GM18858 (cell line): ENCODE results near the gene CELSR1.

Source experiments
- ATAC-seq: cut with Tn5 transposase; IDR thresholded peaks from one replicate; pipeline ENCODE4 v1.9.1; 2021; ENCODE audit not compliant: unreplicated experiment

Gene CELSR1, protein sequence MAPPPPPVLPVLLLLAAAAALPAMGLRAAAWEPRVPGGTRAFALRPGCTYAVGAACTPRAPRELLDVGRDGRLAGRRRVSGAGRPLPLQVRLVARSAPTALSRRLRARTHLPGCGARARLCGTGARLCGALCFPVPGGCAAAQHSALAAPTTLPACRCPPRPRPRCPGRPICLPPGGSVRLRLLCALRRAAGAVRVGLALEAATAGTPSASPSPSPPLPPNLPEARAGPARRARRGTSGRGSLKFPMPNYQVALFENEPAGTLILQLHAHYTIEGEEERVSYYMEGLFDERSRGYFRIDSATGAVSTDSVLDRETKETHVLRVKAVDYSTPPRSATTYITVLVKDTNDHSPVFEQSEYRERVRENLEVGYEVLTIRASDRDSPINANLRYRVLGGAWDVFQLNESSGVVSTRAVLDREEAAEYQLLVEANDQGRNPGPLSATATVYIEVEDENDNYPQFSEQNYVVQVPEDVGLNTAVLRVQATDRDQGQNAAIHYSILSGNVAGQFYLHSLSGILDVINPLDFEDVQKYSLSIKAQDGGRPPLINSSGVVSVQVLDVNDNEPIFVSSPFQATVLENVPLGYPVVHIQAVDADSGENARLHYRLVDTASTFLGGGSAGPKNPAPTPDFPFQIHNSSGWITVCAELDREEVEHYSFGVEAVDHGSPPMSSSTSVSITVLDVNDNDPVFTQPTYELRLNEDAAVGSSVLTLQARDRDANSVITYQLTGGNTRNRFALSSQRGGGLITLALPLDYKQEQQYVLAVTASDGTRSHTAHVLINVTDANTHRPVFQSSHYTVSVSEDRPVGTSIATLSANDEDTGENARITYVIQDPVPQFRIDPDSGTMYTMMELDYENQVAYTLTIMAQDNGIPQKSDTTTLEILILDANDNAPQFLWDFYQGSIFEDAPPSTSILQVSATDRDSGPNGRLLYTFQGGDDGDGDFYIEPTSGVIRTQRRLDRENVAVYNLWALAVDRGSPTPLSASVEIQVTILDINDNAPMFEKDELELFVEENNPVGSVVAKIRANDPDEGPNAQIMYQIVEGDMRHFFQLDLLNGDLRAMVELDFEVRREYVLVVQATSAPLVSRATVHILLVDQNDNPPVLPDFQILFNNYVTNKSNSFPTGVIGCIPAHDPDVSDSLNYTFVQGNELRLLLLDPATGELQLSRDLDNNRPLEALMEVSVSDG (N-terminal part only)

DNA sequence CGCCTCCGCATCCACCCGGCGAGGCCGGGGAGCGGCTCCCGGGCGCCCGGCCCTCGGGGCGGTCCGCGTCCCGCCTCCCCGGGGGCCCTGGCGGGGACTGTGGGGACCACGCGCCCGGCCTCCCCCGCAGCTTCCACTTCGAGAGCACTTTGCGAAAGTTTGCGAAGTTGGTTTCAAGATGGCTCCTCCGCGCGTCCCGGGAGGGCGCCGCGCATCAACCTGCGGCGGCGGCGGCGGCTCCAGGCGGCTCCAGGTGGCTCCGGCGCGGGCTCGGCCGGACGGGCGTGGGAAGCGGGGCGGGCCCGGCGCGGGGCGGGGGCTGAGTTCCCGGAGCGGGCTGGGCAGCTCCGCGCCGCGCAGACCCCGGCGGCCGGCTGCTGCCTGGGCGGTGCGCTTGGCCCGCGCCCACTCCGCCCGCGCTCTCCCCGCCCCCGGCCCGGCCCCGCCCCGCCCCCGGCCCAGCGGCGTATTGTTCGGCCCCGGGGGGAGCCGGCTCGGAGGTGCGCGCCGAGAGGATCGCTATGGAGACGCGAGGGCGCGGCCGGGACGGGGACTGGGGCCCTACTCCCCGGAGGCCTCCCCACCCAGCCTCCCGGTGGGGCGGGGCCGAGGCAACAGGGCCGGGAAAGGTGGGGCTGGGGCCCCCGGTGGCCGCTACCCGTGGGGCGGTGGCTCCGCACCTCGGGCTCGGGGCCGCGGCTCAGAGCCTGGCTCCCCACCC lies at the start of gene CELSR1:
Gene CELSR1, minus strand, starts transcription at position 396 of the 721 bp plus-strand sequence. CDS start 450 bp downstream, outside the sequence.
- no peak for ATAC-seq

DNA sequence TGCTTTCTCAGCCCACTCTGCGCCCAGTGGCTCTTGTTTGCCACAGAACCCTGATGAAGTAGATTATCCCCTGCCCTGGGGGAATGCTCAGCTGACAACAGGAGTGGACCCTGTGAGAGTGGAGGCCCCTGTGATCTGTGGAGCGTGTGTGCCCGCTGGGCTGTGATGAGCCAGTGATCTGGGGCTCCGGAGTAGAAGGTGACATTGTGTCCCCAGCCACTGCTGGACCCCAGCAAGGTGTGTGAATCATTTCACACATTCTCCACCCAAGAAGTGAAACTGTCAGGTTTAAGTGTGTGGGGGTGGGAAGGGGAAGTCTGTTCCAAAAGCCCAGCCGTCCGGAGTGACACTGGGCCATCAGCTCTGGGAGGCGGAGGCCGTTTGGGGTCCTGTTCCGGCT lies 49.6 kb upstream of the CELSR1 start:
- peak; percentile 29 for ATAC-seq

DNA sequence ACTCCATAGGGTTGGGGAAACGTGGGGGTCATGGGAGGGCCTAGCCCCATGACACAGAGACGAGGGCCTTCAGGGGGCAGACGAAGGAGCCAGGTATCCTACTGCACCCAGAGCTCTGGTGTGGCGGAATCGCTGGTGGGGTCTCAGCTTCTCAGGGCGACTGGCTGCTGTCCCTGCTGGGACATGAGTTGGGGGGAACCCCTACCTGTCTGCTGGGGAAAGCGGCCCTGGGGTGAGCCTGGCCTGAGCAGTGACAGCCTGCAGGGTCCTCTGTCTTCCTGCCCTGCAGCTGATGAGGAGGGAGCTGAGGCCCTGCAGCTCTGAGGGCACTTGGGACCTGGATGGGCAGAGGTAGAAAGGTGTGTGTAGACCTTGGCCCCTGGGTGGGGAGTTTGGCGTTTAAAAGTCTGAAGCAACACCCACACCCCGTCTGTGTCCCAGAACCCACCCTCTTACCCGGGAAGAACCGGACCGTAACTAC lies 49.2 kb upstream of the CELSR1 start:
- ATAC-seq, result no peak

DNA sequence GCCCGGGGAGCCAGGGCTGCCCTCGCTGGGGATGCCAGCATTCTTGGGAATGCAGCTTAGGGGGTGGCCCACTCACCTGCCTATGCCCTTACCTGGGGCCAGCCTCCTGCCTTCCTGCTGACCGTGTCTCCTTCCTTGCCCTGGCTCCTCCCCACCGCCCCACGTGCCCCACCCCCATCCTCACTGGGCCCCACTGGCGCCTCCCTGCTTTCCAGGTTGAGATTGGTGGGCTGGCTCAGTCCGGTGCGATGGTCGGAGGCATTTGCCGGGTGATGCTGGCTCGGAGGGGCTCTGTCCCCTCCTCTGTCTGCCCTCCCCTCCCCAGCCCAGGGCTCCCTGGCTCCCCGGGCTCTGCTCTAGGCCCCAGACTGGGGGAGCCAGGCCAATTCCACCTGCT lies 48.7 kb upstream of the CELSR1 start:
- ATAC-seq, result no peak

DNA sequence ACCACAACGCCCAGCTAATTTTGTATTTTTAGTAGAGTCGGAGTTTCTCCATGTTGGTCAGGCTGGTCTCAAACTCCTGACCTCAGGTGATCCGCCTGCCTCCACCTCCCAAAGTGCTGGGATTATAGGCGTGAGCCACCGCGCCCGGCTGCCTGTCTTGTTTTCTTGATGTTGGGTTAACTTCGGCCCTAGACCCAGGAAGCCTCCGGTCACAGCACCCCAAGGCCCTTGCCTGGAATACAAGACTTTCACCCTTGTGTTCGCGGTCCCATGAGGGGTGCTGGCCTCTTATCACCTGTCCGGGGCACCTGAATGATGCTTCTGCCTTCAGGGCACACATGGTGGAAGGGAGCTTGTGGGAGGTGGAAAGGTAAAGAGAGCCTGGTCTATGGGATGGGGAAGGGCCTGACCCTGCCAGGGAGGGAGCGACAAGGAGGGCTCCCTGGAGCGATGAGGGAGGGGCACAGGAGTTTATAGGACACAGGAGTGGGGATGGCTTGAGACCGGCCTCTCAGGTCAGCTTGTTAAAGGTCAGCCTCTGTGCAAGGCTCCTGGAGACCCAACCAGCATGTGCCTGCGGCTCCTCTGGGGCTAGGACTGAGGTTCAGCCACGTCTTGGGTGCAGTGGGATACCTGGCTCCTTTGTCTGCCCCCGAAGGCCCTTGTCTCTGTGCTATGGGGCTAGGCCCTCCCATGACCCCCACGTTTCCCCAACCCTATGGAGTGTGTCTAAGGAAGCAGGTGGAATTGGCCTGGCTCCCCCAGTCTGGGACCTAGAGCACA lies 48.1 kb upstream of the CELSR1 start:
- ATAC-seq, result no peak

DNA sequence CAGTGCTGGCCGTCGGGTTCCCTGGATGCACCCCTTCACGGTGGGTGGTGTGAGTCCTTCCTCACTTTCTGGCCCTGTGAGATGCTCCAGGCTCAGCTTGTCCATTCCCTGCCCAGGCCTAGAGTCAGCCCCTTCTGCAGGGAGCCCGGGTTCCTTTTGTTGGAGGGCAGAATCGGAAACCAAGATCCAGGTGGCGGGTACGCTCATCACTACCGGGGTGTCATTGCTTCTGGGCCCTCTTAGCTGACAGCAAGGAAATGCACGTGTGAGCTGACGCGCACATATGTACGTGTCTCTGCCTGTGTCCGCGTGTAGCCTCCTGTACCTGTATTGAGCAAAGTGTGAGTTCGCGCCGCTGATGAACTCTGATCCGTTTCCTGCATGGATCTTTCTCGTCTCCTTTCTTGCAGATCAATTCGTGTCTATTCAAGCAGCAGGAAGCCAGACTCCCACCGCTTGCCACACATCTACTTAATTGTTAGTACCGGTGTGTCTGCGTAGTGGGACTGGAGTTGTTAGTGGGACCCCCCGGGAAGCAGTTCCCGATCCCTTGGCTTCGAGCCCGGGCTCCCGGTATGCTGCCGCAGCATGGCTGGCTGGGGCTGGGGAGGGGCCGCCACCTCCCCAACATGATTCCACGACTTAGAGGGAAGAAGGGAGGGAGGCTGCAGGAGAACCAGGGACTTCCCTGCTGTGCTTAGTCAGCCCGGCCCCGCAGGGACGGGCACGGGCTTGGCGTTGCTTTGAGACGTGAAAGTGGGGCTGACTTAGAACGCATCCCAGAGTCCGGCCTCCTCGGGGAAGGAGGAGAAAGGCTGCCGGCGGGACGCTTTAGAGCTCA lies 46.9 kb upstream of the CELSR1 start:
- ATAC-seq, result no peak

DNA sequence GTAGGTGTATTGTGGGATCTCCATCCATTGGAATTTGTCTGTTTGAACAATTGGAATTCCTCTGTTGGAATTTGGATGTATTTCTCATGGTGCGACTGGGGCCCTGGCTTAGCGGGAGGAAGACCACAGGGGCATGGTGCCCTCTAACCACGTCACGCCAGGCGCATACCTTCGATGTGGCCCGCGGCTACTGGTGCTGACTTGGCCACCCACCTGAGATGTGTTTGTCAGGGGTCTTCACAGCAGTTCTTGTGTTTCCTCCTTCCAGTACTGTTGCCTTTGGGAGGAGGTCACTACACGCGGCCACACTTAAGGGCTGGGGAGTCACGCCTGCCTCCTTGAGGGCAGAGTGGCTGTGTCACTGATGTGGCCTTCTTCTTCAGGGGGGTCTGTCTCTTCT lies 46.2 kb upstream of the CELSR1 start:
- ATAC-seq, result no peak

DNA sequence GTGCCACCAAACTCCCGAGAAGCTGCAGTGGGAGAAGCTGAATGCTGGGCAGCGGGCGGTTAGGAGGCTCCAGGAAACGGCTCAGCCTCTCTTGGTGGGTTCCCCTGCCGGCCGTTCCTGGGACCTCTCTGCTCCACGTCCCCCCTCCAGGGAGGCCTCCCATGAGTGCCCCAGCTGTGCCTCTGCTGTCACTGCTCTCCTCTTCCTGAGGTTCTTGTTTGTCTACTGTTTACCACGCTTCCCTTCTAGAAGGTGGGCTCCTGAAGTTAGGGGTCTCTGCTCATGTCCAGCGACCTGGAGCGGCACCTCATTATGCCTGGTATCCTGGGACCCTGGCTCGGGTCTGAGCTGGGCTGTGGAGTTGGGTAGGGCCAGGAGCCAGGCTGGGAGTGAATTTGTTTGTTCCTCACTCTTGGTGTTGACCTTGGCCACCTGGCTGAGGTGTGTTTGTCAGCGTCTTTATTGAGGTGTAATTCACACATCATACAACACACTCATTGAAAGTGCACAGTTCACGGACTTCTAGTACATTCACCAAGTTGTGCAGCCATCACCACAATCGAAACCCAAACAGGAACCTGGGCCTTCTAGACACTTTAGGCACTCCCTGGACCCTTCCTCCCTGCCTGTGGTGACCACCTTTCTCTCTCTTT lies 45.0 kb upstream of the CELSR1 start:
- no peak for ATAC-seq

DNA sequence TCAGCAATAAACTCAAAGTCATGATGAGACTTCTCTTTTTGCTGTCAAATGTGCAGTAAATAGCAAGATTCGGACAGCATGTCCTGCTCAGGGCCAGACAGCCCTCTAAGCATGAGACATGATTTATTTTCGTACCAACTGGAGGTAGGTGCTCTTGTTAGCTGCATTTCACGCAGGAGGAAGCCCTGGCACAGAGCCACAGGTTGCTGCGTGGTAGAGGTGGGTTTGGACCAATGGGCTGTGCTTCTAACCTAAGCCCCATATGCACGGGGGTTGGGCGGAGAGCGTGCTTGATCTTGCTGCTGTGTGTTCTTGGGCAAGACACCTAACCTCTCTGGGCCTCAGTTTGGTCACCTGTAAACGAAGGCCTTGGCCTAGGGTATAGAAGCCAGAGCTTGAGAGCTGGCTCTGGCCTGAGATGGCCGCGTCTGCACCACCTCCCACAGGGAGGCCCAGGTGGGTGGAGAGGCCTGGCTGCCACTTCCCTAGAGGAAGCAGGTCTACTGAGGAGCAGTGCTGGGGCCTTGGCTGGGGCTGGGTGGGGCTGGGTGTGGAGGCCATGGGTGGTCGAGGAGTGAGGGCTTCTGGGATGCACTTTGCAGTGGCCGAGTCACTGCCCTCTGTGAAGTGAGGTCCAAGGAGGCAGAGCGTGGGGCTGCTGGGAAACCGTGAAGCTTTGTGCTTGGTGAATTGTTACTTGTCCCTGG lies 44.3 kb upstream of the CELSR1 start:
- no peak for ATAC-seq

DNA sequence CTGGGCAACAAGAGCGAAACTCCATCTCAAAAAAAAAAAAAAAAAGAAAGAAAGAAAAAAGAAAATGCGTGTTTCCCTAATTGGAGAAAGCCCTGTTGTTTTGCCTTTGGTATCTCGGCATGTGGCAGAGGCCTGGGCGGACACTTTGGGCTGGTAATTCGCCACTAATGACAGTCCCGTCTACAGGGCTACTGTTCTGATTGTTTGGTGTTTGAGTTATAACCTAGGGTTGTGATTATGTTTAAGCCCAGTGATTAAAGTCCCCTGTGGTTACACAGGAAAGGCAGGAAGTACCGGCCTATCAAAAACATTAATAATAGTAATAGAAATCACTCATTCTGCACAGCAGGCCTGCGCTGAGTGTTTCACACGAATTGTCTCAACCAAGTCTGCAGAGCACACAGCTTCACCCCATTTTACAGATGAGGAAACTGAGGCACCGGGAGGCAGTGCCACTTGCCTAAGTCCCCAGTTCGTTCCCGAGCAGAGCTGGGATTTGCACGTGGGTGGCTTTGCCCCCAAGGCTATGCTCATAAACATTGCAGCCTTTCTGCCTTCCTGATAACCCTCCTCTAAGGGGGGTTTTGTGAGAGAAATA lies 43.6 kb upstream of the CELSR1 start:
- ATAC-seq, result no peak

DNA sequence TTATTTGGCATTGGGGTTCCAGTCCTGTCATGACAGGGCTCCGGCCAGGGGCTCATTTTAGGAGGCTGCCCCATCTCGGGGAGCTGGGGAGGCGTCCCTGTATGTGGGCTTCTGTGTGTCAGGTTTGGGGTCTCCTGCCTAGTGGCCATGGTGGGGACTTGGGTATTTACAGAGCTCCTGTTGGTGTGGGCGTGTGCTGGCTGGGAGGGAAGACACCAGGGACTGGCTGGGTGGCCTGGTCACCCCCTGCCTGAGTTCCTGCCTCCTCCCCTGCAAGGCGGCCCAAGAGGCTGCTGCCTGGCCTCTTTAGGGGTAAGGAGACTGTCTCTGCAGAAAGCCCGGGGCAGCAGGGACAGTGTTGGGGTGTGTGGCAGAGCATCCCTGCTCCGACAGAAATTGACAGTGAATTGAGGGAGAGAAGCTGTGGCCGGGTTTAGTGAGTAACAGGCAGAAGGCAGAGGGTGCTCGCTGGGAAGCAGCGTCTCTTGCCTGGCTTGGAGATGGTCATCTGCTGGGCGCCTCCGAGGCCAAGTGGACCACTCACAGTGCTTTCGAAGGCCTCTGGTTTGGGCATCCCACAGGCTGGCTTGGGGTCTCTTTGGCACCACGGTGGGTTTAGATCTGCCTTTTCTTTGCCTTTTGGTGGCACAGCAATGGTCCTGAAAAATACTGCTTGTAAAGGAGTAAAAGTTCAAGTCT lies 42.5 kb upstream of the CELSR1 start:
- no peak for ATAC-seq

DNA sequence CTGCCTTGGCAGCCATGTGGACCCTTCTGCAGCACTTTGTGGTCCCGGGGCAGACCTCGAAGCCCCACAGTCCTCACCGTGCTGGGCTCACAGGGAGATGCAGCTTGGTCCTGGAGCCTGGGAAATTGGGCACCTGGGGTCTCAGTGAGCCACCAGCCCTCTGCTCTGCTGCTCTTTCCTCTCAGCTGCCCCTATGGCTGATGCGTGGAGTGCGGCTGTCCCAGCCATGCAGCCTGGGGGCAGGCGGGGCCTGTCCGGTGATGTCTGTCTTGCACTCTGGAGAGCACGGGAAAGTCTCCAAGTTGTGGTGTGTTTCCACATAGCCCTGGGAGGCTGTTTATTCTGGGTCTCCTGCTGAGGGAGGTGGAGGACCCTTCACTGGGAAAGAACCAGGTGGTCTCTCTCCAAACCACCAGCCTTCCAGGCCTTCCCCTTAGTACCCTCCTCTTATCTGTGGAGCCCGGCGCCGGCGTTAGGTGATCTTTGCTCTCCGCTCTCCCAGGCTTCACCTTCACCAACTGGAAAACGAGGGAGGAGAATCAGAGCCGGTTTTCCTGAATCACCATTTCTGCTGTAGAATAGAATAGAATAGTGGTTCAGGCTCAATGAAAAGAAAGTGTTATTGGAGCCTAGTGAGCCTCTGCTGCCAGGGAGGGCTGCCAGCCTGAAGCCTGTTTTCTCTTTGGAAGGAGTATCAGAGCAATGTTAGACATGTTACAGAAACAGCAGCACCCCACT lies 41.6 kb upstream of the CELSR1 start:
- no peak for ATAC-seq

DNA sequence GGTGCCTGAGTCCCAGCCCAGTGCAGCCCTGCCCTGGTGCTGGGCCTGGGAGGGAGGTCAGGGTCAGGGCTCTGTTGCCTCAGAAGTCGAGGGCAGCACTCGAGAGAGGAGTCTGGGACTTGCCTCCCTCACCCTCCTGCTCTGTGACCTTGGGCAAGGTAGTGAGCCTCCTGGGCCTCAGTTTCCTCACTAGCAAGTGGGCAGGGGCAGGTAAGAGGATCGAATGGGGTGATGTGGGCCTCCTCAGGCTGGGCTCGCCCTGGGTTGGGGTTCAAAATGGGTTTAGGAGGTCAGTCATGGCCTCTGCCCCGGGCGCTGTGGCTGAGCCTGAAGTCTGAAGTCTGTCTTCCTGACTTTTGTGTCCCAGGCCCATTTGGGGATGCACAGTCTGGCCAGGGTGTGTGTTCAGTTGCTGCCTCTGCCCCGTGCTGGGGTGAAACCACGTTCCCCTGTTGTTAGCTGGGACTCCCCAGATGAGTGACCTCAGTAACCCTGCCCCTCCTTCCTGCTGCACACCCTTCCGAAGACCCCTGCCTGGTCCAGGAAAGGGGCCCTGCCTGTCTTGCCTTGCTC lies 40.9 kb upstream of the CELSR1 start:
- ATAC-seq, result no peak

DNA sequence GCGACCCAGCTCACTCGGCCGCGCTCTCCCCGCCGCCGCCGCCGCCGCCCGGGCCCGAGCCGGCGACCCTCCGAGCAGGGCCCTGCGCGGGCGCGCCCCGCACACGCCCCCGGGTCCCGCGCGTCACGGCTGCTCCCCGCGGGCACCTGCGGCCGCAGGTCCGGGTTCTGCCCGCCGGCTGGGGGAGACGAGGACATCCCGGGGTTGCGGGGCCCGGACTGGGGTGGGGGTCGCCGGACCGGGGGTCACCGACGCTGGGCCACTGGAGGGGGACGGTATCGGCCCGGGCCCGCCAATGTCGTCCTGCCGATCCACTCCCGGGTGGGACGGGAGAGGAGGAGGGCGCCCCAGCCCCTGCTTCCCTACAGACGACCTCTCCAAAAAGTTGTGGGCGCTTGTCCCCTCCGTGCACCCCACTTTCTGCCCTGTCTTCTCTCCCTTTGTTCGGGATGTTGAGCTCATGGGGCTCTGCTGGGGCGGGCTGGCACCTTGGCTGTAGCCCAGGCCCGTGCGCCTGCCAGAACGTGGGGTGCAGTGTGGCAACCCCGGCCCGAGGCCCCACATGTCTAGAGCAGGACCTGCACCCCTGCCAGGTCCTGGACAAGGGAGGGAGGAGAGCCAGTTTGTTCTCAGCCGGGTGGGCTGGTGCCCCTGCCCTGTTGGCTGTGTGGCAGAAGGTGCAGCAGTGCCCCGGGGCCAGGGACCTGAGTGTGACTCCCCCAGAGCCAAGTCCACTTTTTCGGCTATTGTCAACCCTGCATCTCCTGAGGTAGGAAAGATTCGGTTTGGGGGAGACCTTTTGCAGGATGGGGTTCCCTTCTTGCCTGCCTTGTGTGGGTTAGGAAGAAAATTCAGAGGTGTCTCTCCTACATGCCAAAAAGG lies 40.2 kb upstream of the CELSR1 start:
- no peak for ATAC-seq
